ENCODE data around the gene TNFRSF19.

TNFRSF19 gene

GRCh38 chr13:23710366-23710765 lies 140.2 kb downstream of the TNFRSF19 start:
- no CpG with 5 or more reads among the region's 1 CpG for WGBS
- no peak overlapping the region for H2AFZ ChIP-seq (ENCODE audit: low read depth, low read length)

GRCh38 chr13:23711355-23711754 lies 141.1 kb downstream of the TNFRSF19 start:
- Histone ChIP-seq H2BK12ac (ENCODE audit: low read length in 2 of 2) (no peak overlapping the region), H3K4me3 (ENCODE audit: insufficient read depth in 1 of 2, low read depth in 1 of 2, low read length in 2 of 2) (no peak overlapping the region), H3K27me3 (ENCODE audit: control insufficient read depth in 1 of 2, insufficient read depth in 1 of 2, low read length in 2 of 2) (peaks cover 0 to 14% of the 10 kb centered on the region in 2 experiments), H3K4me2 (ENCODE audit: low read length, poor library complexity, severe bottlenecking) (no peak overlapping the region), H4K91ac (ENCODE audit: low read length) (no peak overlapping the region), H2BK5ac (ENCODE audit: low read depth, low read length, poor library complexity, severe bottlenecking) (no peak overlapping the region), H3K4me1 (ENCODE audit: control insufficient read depth, insufficient read depth, low read depth, low read length) (peaks cover 4% of the 10 kb centered on the region), H3K4ac (ENCODE audit: low read depth in 1 of 2, low read length in 2 of 2) (no peak overlapping the region), H2AK5ac (ENCODE audit: low read length, severe bottlenecking) (no peak overlapping the region), H3K23ac (ENCODE audit: low read length in 2 of 2) (no peak overlapping the region), H3K9ac (ENCODE audit: low read length) (no peak overlapping the region), H3K14ac (ENCODE audit: low read length in 2 of 2) (no peak overlapping the region), H3K27ac (ENCODE audit: low read length, poor library complexity, severe bottlenecking) (no peak overlapping the region), H4K8ac (ENCODE audit: low read length) (no peak overlapping the region), H2BK15ac (ENCODE audit: low read depth, poor library complexity, severe bottlenecking) (no peak overlapping the region), H3K36me3 (ENCODE audit: control insufficient read depth in 1 of 2, insufficient read depth in 2 of 2, low read depth in 1 of 2, low read length in 2 of 2) (no peaks in the 10 kb centered on the region), H3K18ac (ENCODE audit: low read depth in 1 of 2, low read length in 2 of 2) (no peak overlapping the region), H3K9me3 (ENCODE audit: control insufficient read depth, low read length) (no peaks in the 10 kb centered on the region), H3K79me1 (replicated peaks; ENCODE audit: low read length, poor library complexity, severe bottlenecking) (no peaks in the 10 kb centered on the region), H2BK120ac (ENCODE audit: low read depth, low read length) (no peak overlapping the region), H2AFZ (ENCODE audit: low read depth, low read length) (no peak overlapping the region)
- 100% methylated on average over 1 of the region's 3 CpGs for WGBS
- no peak for DNase-seq

More at GRCh38 chr13:23710366-23710765, 140.2 kb downstream of the TNFRSF19 start:
- H2AK5ac ChIP-seq (ENCODE audit: low read length, severe bottlenecking): no peak overlapping the region
- no peak overlapping the region for H2BK15ac ChIP-seq (ENCODE audit: low read depth, poor library complexity, severe bottlenecking)
- no peak overlapping the region for H2BK12ac ChIP-seq (ENCODE audit: low read length in 2 of 2)
- H3K36me3 ChIP-seq (ENCODE audit: control insufficient read depth in 1 of 2, insufficient read depth in 2 of 2, low read depth in 1 of 2, low read length in 2 of 2): no peaks in the 10 kb centered on the region
- no peak overlapping the region for H2BK120ac ChIP-seq (ENCODE audit: low read depth, low read length)
- H3K4ac ChIP-seq (ENCODE audit: low read depth in 1 of 2, low read length in 2 of 2): no peak overlapping the region
- no peak overlapping the region for H2BK5ac ChIP-seq (ENCODE audit: low read depth, low read length, poor library complexity, severe bottlenecking)
- DNase-seq: no peak
- peaks cover 0 to 14% of the 10 kb centered on the region in 2 experiments for H3K27me3 ChIP-seq (ENCODE audit: control insufficient read depth in 1 of 2, insufficient read depth in 1 of 2, low read length in 2 of 2)
- H3K4me3 ChIP-seq (ENCODE audit: insufficient read depth in 1 of 2, low read depth in 1 of 2, low read length in 2 of 2): no peak overlapping the region
- H3K79me1 ChIP-seq (replicated peaks; ENCODE audit: low read length, poor library complexity, severe bottlenecking): no peaks in the 10 kb centered on the region
- H3K23ac ChIP-seq (ENCODE audit: low read length in 2 of 2): no peak overlapping the region
- no peak overlapping the region for H3K4me2 ChIP-seq (ENCODE audit: low read length, poor library complexity, severe bottlenecking)
- no peaks in the 10 kb centered on the region for H3K4me1 ChIP-seq (ENCODE audit: control insufficient read depth, insufficient read depth, low read depth, low read length)
- H4K8ac ChIP-seq (ENCODE audit: low read length): no peak overlapping the region
- H4K91ac ChIP-seq (ENCODE audit: low read length): no peak overlapping the region
- H3K14ac ChIP-seq (ENCODE audit: low read length in 2 of 2): no peak overlapping the region
- no peaks in the 10 kb centered on the region for H3K9me3 ChIP-seq (ENCODE audit: control insufficient read depth, low read length)
- H3K18ac ChIP-seq (ENCODE audit: low read depth in 1 of 2, low read length in 2 of 2): no peak overlapping the region
- no peak overlapping the region for H3K9ac ChIP-seq (ENCODE audit: low read length)
- H3K27ac ChIP-seq (ENCODE audit: low read length, poor library complexity, severe bottlenecking): no peak overlapping the region

- Histone ChIP-seq H3K79me1 (replicated peaks; ENCODE audit: low read length, poor library complexity, severe bottlenecking) (no peaks in the 10 kb centered on the region), H3K4me1 (ENCODE audit: control insufficient read depth, insufficient read depth, low read depth, low read length) (peaks cover 4% of the 10 kb centered on the region), H2AK5ac (ENCODE audit: low read length, severe bottlenecking) (no peak overlapping the region), H4K91ac (ENCODE audit: low read length) (no peak overlapping the region), H3K14ac (ENCODE audit: low read length in 2 of 2) (no peak overlapping the region), H2BK12ac (ENCODE audit: low read length in 2 of 2) (no peak overlapping the region), H2BK15ac (ENCODE audit: low read depth, poor library complexity, severe bottlenecking) (no peak overlapping the region), H3K9ac (ENCODE audit: low read length) (no peak overlapping the region), H3K18ac (ENCODE audit: low read depth in 1 of 2, low read length in 2 of 2) (no peak overlapping the region), H3K23ac (ENCODE audit: low read length in 2 of 2) (no peak overlapping the region), H3K4me2 (ENCODE audit: low read length, poor library complexity, severe bottlenecking) (no peak overlapping the region), H3K9me3 (ENCODE audit: control insufficient read depth, low read length) (no peaks in the 10 kb centered on the region), H2BK5ac (ENCODE audit: low read depth, low read length, poor library complexity, severe bottlenecking) (no peak overlapping the region), H3K36me3 (ENCODE audit: control insufficient read depth in 1 of 2, insufficient read depth in 2 of 2, low read depth in 1 of 2, low read length in 2 of 2) (no peaks in the 10 kb centered on the region), H3K4ac (ENCODE audit: low read depth in 1 of 2, low read length in 2 of 2) (no peak overlapping the region), H3K27ac (ENCODE audit: low read length, poor library complexity, severe bottlenecking) (no peak overlapping the region), H3K27me3 (ENCODE audit: control insufficient read depth in 1 of 2, insufficient read depth in 1 of 2, low read length in 2 of 2) (peaks cover 0 to 8% of the 10 kb centered on the region in 2 experiments), H2BK120ac (ENCODE audit: low read depth, low read length) (no peak overlapping the region), H3K4me3 (ENCODE audit: insufficient read depth in 1 of 2, low read depth in 1 of 2, low read length in 2 of 2) (no peak overlapping the region), H4K8ac (ENCODE audit: low read length) (no peak overlapping the region), H2AFZ (ENCODE audit: low read depth, low read length) (no peak overlapping the region)
- 96% methylated on average over 5 of the region's 5 CpGs for WGBS
- DNase-seq: no peak
These were observed 144.5 kb downstream of the TNFRSF19 start for GRCh38 chr13:23714672-23715071.

DNA sequence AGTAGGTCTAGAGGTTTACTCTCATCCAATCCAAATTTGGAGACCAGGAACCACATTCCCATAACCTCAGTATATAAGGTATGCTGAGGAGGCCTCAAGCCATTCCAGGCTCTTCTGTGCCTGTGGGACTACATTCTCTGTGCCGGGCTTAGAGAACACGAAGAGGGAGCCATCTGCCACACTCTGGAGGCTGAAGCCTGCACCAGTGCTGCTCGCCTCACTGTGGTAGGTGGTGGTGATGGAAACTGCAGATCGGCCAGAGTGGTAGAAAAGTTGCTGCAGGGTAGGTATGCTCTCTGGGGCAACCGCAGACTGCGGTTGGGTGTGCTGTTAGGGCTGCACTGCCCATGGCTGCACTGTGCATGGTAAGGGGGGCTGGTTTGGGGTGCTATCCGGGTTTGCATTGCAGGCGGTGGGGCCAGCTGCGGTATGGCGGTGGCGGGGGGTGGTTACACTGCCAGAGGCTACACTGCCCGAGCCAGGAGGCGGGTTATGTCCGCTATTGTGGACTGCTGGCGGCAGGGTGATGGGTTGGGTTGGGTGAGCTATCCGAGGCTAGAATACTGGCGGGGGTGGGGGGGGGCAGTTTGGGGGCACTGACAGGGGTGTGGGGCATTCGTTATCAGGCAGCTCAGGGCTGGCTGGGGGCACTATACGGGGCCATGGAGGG lies 145.0 kb downstream of the TNFRSF19 start:
- Histone ChIP-seq H3K36me3 (ENCODE audit: control insufficient read depth in 1 of 2, insufficient read depth in 2 of 2, low read depth in 1 of 2, low read length in 2 of 2) (no peaks in the 10 kb centered on the region), H3K14ac (ENCODE audit: low read length in 2 of 2) (no peak overlapping the region), H3K4me3 (ENCODE audit: insufficient read depth in 1 of 2, low read depth in 1 of 2, low read length in 2 of 2) (no peak overlapping the region), H3K23ac (ENCODE audit: low read length in 2 of 2) (no peak overlapping the region), H3K4me2 (ENCODE audit: low read length, poor library complexity, severe bottlenecking) (no peak overlapping the region), H3K27ac (ENCODE audit: low read length, poor library complexity, severe bottlenecking) (no peak overlapping the region), H2BK120ac (ENCODE audit: low read depth, low read length) (no peak overlapping the region), H3K79me1 (replicated peaks; ENCODE audit: low read length, poor library complexity, severe bottlenecking) (no peaks in the 10 kb centered on the region), H3K9me3 (ENCODE audit: control insufficient read depth, low read length) (no peaks in the 10 kb centered on the region), H2BK5ac (ENCODE audit: low read depth, low read length, poor library complexity, severe bottlenecking) (no peak overlapping the region), H2BK12ac (ENCODE audit: low read length in 2 of 2) (no peak overlapping the region), H2AFZ (ENCODE audit: low read depth, low read length) (no peak overlapping the region), H3K27me3 (ENCODE audit: control insufficient read depth in 1 of 2, insufficient read depth in 1 of 2, low read length in 2 of 2) (peaks cover 0 to 8% of the 10 kb centered on the region in 2 experiments), H2AK5ac (ENCODE audit: low read length, severe bottlenecking) (no peak overlapping the region), H3K9ac (ENCODE audit: low read length) (no peak overlapping the region), H2BK15ac (ENCODE audit: low read depth, poor library complexity, severe bottlenecking) (no peak overlapping the region), H3K4ac (ENCODE audit: low read depth in 1 of 2, low read length in 2 of 2) (no peak overlapping the region), H3K18ac (ENCODE audit: low read depth in 1 of 2, low read length in 2 of 2) (no peak overlapping the region), H4K91ac (ENCODE audit: low read length) (no peak overlapping the region), H4K8ac (ENCODE audit: low read length) (no peak overlapping the region), H3K4me1 (ENCODE audit: control insufficient read depth, insufficient read depth, low read depth, low read length) (peaks cover 4% of the 10 kb centered on the region)
- WGBS: 88% methylated on average over 18 of the region's 19 CpGs
- DNase-seq: no peak

Measured in mesenchymal stem cell (in vitro differentiated cells and primary cell).